PC-3 (cell line): ENCODE measurements around the gene PTPN23.

Source experiments
- CTCF ChIP-seq: fragments of 300-600 bp; sonication (generic); conservative IDR thresholded peaks from 2 replicates; pipeline ENCODE4 v1.5.1; 2017; ENCODE audit warnings: antibody characterized with exemption, low read depth, mild to moderate bottlenecking, low read length
- EZH2 ChIP-seq: fragments of 300-600 bp; sonication (generic); IDR thresholded peaks from one replicate; pipeline ENCODE4 v1.6.1; 2017; ENCODE audit warnings: antibody characterized with exemption, mild to moderate bottlenecking, low read length; ENCODE audit not compliant: unreplicated experiment
- EZH2phosphoT487 ChIP-seq: fragments of 300-600 bp; sonication (generic); IDR thresholded peaks from 2 replicates; pipeline ENCODE4 v1.6.1; 2018; ENCODE audit warnings: mild to moderate bottlenecking, antibody characterized with exemption, low read length, borderline replicate concordance

GRCh38 chr3:47456984-47457383, 76.2 kb downstream of the PTPN23 start:
- no peak for TF ChIP-seq CTCF
- TF ChIP-seq EZH2: no peak
- no peak for TF ChIP-seq EZH2phosphoT487
